22Rv1 (cell line): ENCODE measurements around the gene NDUFA1.

Experiments used
- ZFX ChIP-seq: fragments of 450-650 bp; IDR thresholded peaks from 2 replicates; pipeline ENCODE4 v1.6.1; 2017; ENCODE audit warnings: antibody characterized with exemption, borderline replicate concordance
- TF ChIP-seq, protein P1 (sequence below): fragments of 450-650 bp; IDR thresholded peaks from 2 replicates; pipeline ENCODE4 v1.5.1; 2017; ENCODE audit warnings: mild to moderate bottlenecking

DNA sequence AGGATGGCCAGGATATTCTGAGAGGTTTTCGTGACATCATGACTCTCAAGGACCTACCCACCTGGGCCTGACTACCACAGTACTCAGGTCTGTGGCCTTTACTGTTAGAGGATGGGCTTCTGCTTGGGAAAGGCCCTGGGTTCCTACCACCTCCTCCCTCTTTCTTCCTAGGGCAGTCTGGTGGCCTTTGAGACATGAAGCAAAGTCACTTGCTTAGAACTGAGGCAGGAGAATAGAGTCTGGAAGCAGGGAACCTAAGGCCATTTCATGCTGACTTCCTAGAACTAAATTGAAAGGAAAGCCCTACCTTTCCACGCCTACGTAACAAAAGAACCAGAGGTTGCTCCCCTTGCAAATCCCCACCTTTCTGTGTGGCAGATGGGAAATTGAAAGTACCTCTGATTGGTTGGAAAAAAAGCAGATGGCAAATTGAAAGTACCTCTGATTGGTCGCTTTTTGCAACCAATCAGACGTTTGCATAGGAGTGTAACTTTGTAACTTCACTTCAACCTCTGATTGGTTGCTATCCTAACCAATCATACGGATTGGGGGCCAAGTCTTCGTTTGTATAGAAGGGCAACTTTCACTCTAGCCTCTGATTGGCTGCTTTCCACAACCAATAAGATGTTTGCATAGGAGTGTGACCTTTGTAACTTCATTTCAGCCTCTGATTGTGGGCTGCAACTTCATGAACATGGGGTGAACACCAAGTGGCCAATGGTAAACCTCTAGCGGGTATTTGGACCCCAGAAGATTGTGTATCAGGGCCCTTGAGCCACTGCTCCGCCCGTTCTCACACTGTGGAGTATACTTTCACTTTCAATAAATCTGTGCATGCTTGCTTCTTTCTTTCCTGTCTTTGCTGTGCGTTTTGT, 14.2 kb downstream of the NDUFA1 start:
- TF ChIP-seq, protein P1, sequence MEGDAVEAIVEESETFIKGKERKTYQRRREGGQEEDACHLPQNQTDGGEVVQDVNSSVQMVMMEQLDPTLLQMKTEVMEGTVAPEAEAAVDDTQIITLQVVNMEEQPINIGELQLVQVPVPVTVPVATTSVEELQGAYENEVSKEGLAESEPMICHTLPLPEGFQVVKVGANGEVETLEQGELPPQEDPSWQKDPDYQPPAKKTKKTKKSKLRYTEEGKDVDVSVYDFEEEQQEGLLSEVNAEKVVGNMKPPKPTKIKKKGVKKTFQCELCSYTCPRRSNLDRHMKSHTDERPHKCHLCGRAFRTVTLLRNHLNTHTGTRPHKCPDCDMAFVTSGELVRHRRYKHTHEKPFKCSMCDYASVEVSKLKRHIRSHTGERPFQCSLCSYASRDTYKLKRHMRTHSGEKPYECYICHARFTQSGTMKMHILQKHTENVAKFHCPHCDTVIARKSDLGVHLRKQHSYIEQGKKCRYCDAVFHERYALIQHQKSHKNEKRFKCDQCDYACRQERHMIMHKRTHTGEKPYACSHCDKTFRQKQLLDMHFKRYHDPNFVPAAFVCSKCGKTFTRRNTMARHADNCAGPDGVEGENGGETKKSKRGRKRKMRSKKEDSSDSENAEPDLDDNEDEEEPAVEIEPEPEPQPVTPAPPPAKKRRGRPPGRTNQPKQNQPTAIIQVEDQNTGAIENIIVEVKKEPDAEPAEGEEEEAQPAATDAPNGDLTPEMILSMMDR = no peak
- no peak for TF ChIP-seq ZFX
